Activated CD8-positive, alpha-beta memory T cell treated with anti-CD3 and anti-CD28 coated beads, Interleukin-2, amount 50 U/mL, for 48 hours (primary cell): ENCODE data around the gene BHLHE23.

Source experiments
- DNase-seq: peaks from one replicate; pipeline ENCODE4 v3.0.0-alpha.2; 2020

BHLHE23 gene

DNA sequence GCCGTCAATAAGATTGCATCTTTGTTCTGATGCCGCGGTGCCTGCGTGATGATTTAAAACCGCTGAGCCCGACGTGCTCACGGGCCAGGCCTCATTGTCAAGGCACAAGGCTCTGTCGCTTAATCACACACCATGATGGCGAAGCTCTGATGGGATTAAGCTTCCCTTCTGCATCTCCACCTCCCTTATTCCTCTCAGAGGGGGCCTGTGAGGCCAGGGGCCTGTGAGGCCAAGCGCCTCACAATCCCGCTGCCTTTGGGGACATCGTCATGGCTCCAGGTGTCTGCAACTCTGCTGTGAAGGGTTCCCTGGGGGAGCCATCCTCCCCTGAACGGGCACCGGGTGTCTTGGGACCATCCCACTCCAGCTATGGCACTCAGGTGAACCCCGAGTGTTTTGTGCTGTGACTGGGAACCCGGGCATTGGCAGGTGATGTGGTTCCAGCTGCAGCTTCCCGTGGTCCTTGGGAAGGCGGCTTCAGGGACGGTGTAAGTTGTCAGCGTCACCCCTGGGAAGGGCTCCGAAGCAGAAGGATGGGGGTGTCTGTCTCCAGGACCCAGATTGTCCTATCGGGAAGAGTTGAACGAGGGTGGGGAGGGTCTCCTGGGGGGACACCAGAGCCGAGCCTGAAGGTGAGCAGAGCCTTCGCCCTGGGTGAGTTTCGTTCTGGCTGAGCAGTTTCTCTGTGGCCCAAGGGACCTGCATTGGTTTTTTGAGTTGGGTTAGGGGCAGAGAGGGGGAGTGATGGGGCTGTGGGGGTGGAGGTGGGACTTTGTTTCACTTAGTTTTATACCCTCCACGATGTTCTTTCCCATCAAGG is 18.0 kb upstream of the BHLHE23 start:
- DNase-seq, result no peak

DNA sequence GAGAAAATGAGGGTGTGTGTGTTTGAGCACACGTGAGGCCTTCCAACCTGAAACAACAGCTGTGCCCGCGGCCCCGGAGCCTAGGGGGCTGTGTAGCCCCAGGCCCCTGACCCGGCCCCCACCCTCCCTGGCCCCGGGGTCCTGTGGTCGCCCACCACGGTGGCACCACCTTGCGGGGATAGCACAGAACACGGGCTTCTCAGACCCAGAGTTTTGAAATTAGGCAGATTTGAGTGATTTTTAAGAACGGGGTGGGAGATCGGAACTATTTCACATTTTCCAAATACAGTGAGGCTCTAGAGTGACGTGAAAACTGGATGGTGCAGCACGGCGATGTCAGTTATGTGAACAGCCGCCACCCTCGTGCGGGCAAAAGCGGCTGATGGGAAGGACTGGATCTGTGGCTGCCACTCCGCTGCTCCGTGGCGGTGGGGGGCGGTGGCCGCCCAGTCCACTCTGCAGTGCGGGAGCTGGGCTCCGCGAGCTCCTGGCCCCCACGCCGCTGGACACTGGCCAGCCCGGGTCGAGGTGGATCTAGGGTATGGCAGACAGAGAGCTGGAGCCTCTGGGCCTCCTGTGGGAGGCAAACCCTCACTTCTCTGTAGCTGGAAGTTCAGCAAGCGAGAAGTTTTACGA is 17.3 kb upstream of the BHLHE23 start:
- DNase-seq, result no peak

DNA sequence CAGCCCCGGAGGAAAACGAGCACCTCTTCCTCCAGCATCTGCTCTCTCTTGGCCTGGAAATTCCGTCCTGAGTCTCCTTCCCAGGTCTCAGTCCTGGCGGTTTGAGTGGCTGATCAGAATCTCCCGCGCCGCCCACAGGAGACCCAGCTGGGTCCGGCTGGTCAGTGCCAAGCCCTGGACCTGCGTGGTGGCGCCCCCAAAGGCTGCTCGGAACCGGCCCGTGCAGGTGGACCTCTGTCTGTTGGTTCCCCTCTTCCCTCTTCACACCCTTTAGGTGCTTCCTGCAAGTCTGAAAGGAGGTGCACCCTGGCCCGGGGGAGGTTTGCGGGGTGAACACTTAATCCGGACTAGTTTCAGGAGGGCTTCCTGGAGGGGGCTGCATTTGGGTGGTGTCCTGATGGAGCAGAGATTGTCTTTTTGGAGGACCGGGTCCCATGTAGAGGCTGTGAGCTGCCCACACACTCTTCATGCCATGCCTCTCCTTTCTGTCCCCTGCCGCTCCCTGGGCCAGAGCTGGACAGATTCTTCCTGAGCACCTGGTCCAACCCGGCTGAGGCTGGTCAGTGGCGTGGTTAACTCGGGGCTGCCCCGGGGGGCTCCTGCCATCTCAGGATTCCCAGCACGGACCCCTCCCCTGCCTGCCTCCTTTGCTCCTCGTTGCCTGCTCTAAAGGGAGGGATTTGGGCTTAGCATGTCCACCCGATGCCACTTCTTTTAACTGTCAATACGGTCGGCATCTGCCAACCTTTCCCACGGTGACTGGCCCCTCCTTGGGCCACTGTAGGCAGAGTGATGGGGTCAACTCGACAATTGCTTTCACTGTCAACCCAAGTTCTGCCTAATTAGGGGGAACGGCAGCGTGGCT is 16.5 kb upstream of the BHLHE23 start:
- DNase-seq, result no peak

DNA sequence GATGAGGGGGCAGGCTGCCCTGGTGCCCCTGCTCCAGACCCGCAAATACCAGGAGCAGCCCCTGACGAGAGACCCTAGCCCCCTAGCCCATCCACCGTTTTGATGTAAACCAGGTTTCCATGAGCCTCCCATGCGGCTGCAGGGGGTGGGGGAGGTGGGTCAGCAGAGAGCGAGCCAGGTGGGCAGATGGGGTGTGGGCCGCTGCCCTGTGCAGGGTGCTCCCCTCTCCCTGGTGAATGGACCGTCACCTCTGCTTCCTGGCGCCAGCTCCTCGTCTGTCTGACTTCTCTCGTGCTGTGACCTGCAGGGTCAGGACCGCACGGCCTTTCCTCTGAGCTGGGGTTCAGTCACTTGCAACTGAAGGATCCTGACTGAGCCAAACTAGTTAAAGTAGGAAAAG is 15.7 kb upstream of the BHLHE23 start:
- no peak for DNase-seq

DNA sequence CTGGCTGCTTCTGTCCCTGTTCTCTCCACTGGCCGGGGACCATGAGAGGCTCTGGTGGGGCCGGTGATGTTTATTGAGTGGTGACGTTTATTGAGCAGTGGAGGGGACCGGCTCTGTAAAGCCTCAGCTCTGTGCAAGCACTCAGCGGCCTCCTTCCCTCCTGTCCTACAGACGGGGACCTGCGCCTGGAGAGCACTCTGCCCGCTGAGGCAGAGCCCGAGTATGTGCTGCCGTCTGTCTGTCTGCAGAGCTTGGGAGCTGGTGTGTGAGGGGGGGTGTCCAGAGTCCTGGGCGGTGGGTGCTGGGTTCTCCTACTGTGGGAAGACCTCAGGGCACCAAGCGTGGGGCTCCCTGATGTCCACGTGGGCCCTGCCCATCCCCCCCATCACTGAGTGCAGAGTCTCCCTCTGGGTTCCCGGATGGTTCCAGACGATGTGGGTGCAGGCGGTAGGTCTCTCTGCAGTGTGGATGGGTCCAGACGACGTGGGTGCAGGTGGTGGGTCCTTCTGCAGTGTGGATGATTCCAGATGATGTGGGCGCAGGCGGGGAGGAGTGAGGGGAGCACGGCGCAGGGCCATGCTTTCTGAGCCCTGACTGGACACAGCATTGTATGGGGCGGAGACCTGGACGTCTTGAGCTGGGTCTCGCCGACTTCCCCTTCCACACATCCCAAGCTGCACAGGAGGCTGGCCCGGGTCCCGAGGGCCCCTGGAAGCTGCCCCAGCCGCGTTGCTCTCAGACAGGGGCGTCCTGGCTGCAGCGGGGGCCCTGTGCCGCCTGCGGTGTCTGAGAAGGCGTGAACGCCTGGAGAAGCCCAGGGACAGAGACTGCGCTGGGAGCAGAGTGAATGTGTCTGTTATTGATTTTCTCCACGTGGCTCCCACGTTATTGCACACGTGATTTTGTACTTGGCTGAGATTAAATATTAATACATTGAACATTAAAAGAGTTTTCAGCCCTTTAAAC is 14.9 kb upstream of the BHLHE23 start:
- no peak for DNase-seq

DNA sequence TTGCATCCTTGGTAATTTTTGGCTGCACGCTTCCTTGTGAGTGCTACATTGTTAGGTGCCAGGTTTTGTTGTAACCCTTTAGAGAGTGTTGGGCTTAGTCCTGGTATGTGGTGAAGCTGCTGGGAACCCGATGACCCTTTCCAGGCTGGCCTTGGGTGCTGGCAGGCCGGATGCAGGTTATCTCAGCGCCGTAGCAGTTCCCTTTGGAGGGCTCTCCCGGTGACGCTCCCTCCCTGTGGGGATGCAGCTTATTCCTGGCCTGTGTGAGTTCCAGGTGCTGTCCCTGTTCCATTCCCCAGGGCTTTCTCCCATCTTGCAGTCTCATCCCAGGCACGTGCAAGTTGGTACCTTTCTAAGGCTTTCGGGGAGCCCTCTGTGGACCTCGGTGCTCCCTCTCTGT is 13.9 kb upstream of the BHLHE23 start:
- DNase-seq, result no peak

DNA sequence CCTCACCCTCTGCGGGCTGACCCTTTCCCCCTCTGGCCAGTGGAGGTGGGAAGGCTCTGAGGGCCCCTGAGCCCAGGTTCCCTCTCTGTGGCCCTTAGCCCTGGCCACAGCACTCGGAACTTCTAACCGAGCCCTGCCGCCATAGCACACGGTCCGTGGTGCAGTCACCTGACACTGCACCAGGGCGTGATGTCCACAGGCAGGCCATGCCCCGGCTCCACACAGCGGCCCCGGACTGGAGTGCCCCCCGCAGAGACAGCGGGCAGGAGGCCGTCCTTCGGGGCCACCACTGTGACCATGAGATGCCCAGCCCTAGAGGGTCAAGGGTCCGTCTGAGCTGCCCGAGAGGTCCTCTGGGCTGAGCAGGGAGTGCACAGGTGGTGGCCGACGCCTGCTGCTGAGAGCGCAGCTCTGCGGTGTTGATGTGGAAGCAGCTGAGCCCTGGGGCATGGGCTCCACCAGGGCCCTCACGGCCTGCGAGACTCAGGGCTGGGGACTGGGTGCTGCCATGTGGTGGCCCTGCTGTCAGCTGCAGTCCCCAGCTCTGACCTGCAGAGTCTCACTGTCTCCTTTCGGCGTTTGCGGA is 11.2 kb upstream of the BHLHE23 start:
- DNase-seq, result no peak

DNA sequence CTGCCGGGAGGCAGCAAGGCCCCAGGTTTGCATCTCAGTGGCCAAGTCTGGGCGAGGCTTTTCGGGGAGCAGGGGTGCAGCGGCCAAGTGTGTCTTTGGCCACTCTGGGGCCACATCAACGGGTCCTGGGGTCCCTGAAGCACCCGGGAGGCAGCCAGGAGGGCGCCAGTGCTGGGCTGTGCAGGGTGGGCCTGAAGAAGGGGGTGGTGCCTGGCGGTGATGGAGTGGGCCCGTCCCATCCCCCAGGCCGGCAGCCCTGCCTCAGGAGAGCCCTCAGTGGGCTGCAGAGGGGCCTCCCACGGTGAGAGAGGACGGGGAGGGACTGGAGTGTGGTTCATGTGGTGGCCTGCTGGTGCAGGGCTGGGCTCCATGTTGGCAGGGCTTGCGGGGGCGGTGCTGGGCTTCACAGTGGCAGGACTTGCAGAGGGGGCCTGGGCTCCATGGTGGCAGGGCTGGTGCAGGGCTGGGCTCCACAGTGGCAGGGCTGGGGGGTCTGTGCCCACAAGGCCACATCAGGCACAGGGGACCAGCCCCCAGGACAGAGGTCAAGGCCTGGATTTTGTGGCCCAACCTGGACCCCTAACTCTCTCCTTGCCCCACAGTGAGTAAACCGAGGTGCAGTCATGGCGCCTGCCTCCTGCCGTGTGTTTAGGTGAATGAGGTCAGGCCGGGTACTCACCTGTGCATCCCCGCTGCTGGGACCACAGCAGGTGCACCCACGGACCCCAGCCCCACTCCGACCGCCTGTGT is 10.5 kb upstream of the BHLHE23 start:
- DNase-seq, result no peak

DNA sequence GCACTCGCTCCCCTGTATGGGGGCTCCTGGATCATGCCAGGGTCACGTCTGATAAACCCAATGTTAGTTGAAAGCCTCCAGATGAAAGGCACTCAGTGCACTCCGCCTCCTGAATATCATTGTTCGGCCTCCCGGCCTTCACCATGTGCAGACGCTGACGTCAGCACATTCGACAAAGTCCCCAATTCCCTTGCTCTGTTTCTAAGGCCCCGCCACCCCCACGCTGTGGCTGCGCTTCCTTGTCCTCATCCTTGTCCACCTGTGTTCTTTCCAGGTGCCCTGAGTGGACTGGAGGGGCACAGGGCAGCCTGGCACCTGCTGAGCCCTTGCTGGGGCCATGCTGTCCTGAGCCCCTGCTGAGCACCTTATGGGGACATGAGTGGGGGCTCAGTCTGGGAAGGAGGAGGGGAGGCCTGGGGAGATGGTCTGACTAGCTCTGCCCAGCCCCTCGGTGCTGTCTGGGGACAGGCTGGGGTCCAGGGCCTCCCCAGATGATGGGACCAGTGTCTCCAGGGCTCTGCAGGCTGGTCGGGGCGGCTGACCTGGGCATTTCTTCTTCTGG is 9.8 kb upstream of the BHLHE23 start:
- DNase-seq, result no peak

DNA sequence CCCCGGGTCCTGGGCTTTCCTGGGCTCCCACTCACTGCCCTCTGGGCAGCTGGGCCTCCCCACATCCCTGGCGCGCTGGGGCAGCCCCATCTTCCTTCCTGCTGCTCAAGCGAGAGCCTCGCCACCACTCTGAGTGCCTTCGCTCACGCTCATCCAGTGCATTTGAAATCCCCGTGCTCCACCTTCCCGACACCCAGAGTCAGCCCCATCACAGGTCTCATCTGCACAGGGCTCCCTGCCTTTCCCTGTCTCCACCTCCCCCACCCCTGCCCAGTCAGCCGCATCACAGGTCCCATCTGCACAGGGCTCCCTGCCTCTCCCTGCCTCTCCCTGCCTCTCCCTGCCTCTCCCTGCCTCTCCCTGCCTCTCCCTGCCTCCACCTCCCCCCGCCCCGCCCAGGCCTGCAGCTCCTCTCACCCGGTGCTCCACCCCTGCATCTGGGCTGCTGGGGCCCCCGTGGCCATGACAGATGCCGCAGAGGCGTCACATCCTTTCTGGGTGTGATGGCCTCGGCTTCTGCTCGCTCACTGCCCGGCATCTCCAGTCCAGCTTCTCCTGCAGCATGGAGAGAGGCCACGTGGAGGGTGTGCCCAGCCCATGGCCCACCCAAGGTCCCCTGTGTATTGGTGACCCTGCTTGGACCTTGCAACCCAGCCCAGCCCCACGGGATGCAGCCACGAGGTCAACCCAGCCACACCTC is 9.0 kb upstream of the BHLHE23 start:
- no peak for DNase-seq

DNA sequence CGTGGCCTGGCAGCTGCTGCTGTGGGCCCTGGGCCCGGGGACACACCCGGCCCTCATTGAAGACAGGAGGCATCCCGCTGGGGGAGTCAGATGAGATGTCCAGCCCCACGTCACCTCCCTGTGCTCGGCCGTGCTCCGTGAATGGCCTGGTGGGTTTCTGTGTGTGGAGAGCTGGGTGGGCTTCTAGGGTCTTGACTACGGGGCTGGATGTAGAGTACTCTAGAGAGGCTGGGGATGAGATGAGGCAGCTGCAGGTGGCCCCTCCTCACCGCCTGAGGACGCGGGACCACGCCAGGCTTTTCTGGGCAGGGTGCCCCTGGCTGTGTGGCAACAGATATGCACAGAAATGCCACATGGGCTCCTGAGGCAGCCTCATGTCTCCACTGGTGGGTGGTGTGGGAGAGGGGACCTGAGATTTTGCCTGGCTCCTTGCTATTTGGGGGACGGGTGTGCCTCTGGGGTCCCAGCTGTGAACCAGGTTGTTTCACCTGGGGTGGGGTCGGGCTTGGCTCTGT is 8.4 kb upstream of the BHLHE23 start:
- no peak for DNase-seq

DNA sequence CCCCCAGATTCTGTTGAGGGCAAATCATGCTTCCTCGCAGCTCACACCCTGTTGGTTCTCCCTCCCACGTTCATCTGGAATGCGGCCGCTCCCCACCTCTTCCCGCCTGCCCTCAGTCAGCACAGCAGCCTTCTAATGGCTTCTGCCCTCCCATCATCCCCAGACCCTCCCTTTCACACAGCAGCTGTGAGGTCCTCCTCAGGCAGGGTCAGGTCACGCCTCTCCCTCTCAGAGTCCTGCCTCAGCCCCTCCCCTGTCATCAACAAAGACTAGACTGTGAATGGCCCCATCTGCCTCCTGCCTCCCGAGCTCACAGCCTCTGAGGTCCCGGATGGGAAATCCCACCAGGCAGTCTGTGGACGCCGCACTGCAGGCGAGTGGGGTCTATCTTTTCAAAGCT is 7.9 kb upstream of the BHLHE23 start:
- DNase-seq, result no peak

DNA sequence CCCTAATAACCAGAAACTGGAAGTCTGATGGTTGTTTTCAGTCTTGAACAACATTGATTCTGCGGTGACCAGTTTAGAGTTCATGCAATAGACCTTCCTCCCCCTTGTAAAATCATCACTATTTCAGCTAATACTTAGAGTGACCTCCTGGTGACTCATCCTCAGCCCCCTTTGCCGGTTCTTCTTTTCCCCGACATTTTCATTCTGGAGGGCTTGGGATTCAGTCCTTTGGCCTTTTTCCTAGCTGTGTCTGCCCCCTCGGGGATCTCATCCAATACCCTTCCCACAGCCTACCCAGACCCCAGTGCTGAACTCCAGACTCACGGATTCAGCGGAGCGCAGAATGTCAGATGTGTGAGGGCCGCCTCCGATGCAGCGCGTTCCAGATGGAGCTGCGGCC is 7.5 kb upstream of the BHLHE23 start:
- no peak for DNase-seq

DNA sequence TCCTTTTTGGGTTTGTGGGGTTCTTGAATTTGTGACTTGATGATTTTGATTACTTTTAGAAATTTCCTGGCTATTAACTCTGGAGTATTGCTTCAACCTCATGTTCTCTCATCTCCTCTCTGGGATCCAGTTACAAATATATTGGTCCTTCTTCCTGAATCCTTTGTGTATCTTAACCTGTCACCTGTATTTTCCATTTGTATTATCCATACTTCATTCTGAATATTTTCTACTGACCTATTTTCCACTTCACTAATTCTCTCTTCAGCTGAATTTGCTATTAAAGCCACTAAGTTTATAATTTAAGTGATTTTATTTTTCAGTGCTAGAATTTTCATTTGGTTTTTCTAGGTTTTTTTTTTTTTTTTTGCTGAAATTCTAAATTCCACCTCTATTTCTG is 6.4 kb upstream of the BHLHE23 start:
- DNase-seq, result no peak

DNA sequence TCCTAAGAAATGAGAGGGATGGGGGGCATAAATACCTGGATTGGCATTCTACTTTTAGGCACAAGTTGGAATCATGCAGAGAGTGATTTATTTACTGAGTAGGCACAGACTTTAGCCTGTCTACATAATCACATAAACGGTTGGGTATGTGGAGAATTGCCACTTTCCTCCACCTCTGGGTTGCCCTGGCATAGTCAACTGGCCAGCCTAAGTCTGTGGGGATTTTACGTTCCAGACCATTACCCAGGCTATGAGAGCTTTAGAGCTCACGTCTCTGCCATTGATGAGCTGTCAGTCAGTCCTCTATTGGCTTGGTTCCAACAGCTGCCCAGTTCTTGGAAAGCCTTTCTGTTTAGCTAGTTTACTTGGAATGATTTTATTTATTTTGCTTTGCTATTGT is 5.0 kb upstream of the BHLHE23 start:
- no peak for DNase-seq

DNA sequence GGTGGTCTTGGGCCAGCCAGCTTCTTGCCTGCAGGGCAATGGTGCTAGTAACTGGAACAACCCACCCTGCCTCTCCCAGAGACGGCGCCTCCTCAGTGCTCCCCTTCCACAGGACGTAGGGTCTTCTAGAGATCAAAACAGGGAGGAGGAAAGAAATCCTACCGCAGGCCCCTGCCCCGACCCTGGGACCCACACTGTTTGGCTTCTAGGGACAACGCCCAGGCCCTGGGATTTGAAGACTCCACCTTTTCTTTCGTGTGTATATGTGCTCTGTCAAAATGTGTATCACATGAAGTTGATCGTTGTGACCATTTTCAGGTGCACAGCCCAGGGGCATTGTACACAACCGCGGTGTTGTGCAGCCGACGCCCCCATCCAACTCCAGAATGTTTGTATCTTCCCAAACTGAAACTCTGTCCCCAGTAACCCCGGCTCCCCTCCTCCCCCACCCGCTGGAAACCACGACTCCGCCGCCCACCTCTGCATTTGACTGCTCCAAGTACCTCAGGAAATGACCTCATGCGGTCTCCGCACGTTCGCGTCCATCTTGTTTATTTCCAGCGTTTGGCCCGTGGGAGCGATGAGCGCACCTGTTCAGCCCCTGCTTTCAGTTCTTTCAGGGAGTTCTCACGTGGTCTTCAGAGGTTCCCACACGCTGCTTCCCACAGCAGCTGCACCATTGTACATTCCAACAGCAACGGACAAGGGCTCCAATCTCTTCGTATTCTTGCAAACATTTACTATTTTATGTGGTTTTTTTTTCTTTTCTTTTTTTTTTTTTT is 3.4 kb upstream of the BHLHE23 start:
- peak; percentile 82 for DNase-seq

DNA sequence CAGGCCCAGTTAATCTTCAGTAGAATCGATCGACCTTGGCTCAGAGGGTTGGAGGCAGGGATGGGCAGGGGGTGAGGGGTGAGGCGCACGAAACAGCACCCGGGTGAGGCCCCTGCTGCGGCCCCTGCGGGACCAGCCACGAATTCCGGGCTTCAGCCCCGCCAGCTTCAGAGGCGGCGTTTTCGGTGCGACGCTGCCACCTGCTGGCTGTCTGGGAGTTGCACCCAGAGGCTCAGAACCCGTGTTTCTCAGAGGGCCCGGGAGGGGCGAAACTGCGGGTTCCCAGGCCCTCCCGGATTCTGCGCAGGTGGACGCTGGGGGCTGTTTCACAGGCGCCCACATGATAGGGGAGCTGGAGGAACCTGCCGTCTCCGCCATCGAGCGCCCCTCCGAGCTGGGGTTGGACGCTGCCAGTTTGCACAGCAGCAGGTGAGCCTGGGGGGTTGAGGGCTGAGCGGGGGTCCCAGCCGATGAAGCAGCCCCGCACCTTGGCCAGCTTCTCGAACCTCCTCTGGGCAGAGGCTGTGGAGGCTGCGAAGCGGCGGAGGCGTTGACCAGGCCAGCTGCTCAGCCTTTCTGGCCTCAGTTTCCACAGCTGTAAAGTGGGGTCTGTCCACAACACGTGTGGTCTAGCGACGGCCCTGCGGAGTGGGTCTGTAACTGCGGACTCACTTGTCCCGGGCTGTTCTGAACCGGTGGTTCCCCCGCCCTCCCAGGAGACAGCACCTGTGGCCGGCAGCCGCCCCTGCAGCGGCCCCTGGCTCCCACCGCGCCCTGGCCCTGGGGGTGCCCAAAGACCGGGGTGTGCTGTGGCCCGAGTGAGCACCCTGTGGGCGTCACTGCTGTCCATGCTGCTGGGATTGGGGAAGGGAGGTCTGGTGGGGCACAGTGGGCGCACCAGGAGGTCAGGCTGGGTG is 2.5 kb upstream of the BHLHE23 start:
- peak; percentile 96 for DNase-seq

DNA sequence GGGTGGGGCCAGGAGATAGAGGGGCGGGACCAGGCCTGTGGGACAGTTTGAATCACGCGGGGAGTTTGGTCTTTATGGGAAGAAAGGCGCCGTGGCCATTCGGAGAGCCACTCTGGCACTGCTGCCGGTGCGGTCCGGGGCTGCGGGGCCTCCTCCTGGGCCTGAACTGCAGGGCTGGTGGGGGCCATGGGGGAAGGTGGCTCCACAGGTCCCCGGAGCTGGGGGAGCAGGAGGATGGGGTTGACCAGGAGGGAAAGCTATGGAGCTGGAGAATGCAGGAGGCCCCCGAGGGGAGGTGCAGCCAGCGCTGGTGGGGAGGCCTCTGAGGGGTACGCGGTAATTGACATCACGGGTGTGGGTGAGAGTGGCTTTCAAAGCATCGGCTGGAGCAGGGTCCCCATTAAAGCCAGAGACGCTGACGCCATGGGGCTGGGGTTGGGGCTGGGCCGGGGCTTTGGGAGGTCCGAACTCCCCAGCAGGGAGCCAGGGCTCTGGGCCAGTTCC is 1.8 kb upstream of the BHLHE23 start:
- no peak for DNase-seq
